ENCODE measurements around the gene RABGEF1.
"Not testable (repeated sequence)": the region's sequence is repeated elsewhere in the genome, so short reads cannot be mapped to it uniquely, and the experiment has no call there.

The RABGEF1 gene

DNA sequence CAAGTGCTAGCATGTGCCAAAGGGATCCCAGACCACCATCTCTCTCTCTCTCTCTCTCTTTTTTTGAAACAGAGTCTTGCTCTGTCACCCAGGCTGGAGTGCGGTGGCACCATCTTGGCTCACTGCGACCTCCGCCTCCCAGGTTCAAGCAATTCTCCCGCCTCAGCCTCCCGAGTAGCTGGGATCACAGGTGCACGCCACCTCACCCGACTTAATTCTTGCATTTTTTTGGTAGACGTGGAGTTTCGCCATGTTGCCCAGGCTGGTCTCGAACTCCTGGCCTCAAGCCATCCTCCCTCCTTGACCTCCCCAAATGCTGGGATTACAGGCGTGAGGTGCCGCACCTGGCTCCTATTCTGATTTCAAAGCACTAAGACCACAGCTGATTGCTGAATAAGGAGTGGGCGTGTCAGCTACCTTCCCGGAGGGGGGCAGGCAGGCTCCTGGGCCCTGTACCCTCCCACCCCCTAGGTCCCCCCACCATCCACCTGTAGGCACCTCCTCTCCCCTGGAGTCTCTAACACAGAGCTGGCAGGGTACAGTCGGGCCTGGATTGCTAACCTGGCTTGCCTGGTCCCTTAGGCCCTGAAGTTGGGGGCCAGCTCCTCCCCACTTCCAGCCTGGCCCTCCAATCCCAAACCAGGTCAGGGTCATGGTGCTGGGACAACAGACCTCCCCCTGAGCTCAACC is 74.8 kb downstream of the RABGEF1 start:
- DNase-seq (ENCODE audit: low read depth), result not testable (repeated sequence)

DNA sequence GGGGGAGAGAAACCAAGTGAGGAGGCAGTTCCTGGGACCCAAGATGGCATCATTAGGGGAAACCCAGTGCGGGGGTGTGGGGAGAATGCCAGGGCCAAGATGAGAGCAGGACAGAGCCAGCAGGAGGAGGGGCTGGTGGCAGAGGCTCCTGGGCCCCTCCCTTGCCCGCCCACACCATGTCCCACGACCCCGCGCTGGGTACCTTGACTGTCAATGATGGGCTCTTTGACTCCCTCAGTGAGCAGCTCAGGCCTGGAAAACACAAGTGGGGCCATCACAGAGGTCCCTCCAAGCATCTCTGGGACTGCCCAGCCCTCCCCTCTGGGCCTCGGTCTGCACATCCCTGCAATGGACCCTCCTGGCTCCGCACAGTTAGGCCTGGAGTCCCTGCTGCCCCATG is 75.4 kb downstream of the RABGEF1 start:
- no peak for DNase-seq (ENCODE audit: low read depth)

DNA sequence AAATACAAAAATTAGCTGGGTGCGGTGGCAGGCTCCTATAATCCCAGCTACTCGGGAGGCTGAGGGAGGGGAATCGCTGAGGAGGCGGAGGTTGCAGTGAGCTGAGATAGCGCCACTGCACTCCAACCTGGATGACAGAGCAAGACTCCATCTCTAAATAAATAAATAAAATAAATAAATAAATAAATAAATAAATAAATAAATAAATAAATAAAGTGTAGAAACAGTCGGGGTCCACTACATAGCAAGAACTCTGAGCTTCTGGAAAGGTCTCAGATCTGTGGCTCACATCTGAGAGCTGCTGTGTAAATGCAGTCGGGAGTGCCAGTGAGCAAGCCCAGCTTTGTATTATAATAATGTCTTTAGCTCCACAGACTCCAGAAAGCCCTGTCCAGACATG is 76.1 kb downstream of the RABGEF1 start:
- peak; percentile 5 for DNase-seq (ENCODE audit: low read depth)

DNA sequence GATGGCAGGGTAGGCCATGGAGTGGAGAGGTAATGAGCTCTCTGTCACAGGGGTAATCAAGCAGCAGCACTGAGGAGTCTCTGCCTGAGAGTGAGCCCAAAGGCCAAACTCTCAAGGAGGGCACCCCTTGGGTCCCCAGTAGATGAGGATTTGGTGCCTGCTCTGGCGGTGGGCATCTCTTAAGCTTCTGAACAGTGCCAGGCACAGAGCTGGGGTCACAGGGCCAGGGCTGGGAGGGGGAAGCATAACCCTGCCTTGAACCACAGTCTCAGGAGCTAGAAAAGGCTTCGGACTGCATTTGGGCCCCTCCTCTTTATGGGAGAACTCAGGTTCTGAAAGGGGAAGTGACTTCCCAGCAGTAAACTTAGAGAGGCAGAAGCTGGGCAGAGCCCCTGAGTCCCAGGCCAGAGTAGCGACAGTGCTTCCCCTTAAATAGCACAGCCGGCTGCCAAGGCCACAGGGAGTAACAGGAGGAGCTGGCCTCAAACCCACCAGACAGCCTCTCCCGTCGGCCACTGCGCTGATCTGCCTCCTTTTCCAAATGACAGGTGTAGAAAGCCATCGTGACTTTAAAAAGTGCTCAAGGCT is 76.8 kb downstream of the RABGEF1 start:
- not testable (repeated sequence) for DNase-seq (ENCODE audit: low read depth)

DNA sequence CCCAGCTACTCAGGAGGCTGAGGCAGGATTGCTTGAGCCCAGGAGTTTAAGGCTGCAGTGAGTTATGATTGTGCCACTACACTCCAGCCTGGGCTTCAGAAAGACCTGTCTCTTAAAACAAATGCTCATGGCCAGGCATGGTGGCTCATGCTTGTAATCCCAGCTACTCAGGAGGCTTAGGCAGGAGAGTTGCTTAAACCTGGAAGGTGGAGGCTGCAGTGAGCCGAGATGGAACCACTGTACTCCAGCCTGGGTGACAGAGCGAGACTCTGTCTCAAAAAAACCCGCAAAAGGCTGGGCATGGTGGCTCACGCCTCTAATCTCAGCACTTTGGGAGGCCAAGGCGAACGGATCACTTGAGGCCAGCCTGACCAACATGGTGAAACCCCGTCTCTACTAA is 77.4 kb downstream of the RABGEF1 start:
- DNase-seq (ENCODE audit: low read depth), result not testable (repeated sequence)

GRCh38 chr7:66824041-66824440 is 83.5 kb downstream of the RABGEF1 start:
- DNase-seq (ENCODE audit: low read depth), result no peak

GRCh38 chr7:66825538-66825937 is 85.0 kb downstream of the RABGEF1 start:
- DNase-seq (ENCODE audit: low read depth), result peak; percentile 48

DNA sequence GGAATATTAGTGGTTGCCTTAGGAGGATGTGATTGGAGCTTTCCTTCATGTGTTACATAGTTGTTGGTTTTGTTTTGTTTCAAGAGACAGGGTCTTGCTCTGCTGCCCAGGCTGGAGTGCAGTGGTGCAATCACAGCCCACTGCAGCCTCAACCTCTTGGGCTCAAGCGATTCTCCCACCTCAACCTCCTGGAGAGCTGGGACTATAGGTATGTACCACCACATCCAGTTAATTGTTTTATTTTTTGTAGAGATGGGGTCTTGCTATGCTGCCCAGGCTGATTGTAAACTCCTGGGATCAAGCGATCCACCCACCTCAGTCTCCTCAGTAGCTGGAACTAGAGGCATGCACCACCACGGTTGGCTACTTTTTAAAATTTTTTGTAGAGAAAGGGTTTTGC is 86.1 kb downstream of the RABGEF1 start:
- DNase-seq (ENCODE audit: low read depth), result no peak

DNA sequence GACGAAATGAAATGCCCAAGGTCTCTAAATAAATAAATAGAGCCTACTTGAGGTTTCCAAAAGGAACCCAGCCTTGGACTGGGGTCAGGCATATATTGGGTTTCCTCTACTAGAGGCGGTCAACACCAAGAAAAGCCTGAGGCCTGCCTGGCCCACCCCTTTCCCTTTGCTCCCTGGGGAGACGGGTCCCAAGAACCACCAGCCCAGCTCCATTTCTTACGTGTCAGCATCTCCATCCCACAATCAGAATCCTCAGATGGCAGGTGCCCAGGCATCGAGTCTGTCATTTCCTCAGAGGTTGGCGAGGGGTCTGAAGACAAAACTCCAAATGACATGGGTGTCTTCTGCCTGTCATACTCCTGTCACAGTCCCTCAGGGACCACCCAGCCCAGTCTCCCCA is 90.4 kb downstream of the RABGEF1 start:
- not testable (repeated sequence) for DNase-seq (ENCODE audit: low read depth)

DNA sequence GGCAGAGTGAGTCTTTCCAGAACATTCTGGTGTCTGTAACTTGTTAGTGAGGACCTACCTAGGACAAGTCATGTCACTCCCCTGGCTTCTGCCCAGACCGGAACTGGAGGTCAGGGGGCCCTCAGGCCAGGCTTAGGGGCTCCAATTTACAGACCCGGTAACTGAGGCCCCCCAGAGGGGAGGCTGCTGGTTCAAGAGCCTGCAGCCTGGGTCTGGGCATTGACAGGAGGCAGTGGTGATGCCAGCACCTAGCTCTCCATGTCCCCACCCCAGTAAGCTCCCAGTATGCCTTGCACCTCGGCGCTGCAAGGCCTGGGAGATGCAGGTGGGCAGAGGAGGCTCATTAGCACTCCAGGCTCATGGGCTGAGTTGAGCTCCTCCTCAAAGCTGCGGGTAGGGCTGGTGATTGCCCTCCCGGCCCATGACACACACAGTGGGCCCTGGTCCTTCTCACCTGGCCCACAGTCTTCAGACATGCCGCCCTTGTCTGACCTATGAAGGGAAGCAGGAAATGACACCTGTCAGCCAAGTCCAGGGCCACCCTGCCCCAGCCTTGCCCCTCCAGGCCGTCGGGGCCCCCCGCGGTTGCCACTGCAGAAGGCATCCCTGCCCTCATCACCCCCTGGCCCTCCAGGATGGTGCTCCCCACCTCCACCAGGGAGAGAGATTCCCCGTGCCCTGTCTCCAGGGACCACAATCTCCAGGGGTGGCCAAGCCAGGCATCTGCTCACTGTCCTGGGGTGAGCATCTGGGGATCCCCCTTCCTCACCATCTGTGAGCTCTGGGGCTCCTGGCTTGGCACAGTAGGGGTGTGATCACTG is 92.2 kb downstream of the RABGEF1 start:
- no peak for DNase-seq (ENCODE audit: low read depth)

GRCh38 chr7:66837007-66837406 is 96.5 kb downstream of the RABGEF1 start:
- DNase-seq (ENCODE audit: low read depth), result peak; percentile 53

DNA sequence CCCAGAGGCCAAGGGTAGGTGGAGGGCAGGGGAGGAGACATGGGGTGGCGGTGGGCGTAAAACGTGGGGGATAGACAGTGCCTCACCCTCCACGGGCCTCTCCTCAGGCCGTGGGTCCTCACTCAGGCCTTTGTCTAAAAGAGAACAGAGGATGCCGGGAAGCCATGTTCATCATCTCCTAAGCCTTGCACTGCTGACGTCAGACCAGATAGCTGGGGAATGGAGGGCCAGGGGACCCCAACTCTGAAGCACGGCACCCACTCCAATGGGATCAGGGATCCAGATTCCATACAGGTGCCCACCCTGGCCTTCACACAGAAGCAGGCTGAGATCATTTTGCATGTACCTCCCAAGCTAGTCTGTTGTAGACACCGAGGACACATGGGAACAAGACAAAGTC is 97.1 kb downstream of the RABGEF1 start:
- DNase-seq (ENCODE audit: low read depth), result no peak

DNA sequence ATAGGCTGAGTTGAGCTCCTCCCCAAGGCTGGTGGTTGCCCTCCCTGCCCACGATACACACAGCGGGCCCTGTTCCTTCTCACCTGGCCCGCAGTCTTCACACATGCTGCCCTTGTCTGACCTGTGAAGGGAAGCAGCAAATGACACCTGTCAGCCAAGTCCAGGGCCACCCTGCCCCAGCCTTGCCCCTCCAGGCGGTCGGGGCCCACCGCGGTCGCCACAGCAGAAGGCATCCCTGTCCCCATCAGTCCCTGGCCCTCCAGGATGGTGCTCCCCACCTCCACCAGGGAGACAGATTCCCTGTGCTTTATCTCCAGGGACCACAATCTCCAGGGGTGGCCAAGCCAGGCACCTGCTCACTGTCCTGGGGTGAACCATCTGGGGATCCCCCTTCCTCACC is 99.3 kb downstream of the RABGEF1 start:
- no peak for DNase-seq (ENCODE audit: low read depth)

DNA sequence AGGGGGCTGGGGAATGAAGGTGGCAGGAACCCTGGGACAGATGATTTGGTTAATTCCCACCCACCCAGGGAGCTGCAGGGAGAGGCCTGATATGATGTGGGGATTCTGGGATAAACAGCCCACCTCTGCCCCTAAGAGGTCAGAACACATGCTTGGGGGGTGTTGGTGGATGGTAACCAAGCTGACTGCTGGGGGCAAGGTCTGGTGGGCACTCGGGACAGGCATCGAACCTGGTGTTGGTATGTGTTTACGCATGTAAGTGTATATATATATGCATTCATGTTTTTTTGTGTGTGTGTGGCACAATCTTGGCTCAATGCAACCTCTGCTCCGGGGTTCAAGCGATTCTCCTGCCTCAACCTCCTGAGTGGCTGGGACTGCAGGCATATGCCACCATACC is 99.8 kb downstream of the RABGEF1 start:
- no peak for DNase-seq (ENCODE audit: low read depth)

- no peak for DNase-seq (ENCODE audit: low read depth)
Observed at GRCh38 chr7:66841898-66842297, 101.4 kb downstream of the RABGEF1 start.

GRCh38 chr7:66843492-66843891 is 103.0 kb downstream of the RABGEF1 start:
- DNase-seq (ENCODE audit: low read depth), result not testable (repeated sequence)

DNA sequence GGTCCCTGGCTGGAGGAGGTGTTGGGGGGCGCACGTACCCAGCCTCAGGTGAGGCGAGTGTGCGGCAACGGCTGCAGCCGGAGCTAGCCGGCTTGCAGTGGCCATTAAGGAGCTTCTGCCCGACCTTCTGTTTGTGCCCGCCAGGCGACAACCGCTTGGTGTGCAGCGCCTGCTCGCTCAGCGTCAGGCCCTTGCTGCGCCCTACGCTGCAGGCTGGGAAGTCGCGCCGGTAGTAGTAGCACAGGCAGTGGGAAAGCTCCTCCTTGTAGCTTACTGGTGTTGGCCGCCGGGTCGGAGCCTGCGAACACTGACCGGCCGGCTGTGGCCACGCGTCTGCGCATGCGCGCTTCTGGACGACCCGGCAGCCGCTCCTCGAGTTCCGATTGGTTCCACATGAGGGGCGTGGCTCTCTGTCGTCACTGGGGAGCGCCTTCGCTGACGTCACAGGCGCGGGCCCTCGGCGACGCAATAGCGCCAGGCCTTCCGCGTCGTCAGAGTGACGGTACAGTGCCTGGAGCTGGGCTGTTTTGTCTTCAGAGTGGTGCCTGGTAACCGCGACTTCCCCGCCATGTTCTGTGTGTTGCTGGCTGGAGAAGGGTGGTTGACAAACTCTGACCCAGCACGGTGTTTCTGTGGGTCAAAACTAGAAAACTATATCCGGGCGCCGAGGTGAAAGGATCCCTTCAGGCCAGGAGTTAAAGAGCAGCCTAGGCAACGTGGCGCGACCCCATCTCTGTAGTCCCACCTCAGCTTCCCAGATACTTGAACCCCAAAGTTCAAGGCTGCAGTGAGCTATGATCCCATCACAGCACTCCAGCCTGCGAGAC is 104.2 kb downstream of the RABGEF1 start:
- DNase-seq (ENCODE audit: low read depth), result peak; percentile 97

GRCh38 chr7:66845379-66846095 is 105.0 kb downstream of the RABGEF1 start:
- no peak for DNase-seq (ENCODE audit: low read depth)

GRCh38 chr7:66846096-66846445 is 105.5 kb downstream of the RABGEF1 start:
- DNase-seq (ENCODE audit: low read depth), result not testable (repeated sequence)

DNA sequence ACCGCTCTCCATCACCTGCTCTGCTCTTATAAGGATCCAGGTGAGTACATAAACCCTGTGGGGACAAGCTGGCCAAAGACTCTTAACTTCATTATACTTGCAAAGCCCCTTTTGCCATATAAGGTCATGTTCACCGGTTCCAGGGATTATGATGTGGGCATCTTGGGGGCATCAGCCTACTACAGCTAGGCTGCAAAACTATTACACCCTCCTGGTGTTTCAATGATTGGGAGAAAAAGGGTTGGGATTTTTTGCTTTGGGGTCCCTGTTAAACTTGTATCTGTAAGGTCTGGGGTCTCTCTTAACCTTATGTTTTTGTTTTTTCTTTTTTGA is 107.0 kb downstream of the RABGEF1 start:
- DNase-seq (ENCODE audit: low read depth), result not testable (repeated sequence)

DNA sequence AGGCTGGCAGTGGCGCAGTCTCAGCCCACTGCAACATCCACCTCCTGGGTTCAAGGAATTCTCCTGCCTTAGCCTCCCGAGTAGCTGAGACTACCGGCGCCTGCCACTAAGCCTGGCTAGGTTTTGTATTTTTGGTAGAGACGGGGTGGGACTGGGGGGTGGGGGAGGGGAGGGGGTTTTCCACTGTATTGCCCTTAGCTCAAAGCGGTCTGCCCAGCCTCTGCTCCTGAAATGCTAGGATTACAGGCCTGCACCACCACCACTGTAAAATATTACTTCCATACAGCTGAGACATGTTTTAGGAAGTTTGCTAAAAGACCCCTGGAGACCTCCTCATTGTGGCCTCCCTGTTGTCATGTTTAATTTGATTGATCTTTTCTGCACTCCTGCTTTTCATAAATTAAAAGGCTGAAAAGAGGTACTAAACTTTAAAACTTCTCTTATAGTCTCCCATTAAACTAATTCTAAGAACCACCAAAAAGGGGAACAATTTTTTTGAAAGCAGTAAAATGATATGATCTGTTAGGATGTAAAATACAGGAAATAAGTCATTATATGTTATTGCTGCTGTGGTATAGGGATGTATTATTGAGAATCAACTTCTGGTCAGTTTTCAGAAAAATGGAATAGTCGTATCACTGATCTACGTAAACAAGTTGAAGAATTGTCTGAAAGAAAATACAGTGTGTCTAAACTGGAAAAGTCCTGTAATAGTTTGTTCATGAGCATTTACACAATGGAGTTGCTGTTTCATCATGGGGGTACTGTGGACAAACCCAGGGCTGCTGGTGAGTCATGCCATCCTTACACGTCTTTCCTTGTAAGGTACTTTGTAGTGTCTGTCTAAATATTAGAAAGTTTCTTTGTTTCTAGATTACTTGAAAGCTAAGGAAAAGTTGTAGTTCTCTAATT is 107.6 kb downstream of the RABGEF1 start:
- DNase-seq (ENCODE audit: low read depth), result peak; percentile 80

All from ELR (cell line).